ENCODE measurements around the gene VEGFB. TPM values are rescaled to one million over a fixed set of nuclear protein-coding genes. Genes with fewer than 3 reads are reported as not detected.

Gene VEGFB
- polyA plus RNA-seq, 3 donors: 0.40 to 5.6 TPM; not detected in 1

DNA sequence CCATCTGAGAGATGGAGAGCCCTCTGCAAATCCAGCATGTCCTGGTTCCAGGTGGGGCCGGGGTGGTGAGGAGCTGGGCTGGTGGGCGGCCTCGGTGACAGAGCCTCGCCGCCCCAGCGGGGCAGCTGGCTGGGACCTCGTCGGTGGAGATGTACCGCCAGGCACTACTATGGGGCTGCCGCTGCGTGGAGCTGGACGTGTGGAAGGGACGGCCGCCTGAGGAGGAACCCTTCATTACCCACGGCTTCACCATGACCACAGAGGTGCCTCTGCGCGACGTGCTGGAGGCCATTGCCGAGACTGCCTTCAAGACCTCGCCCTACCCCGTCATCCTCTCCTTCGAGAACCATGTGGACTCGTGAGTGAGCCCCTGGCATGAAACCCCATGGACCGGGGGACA is 24.0 kb downstream of the VEGFB start:
- Histone ChIP-seq H3K4me3 (replicated peaks in 1 of 3; ENCODE audit: low read depth in 2 of 3, low read length in 3 of 3) (no peak overlapping the region), H3K79me2 (ENCODE audit: insufficient read depth, low read length) (no peaks in the 10 kb centered on the region), H3K27ac (ENCODE audit: low read depth in 1 of 2, low read length in 2 of 2) (no peak overlapping the region), H3K9ac (ENCODE audit: insufficient read depth, low read length, poor library complexity, severe bottlenecking) (no peak overlapping the region), H4K20me1 (ENCODE audit: insufficient read depth, low read length) (peaks cover 21% of the 10 kb centered on the region), H3K36me3 (replicated peaks in 1 of 2; ENCODE audit: control insufficient read depth in 1 of 2, insufficient read depth in 2 of 2, low read length in 2 of 2) (peaks cover 80 to 89% of the 10 kb centered on the region in 2 donors), H3K4me1 (ENCODE audit: control insufficient read depth in 1 of 2, insufficient read depth in 2 of 2, low read length in 2 of 2) (peaks cover 3 to 6% of the 10 kb centered on the region in 2 donors), H3K9me3 (replicated peaks in 1 of 2; ENCODE audit: control insufficient read depth in 1 of 2, insufficient read depth in 1 of 2, low read length in 2 of 2) (no peaks in the 10 kb centered on the region), H3K4me2 (replicated peaks; ENCODE audit: extremely low read depth, low read length, poor library complexity, severe bottlenecking) (no peak overlapping the region), H3K27me3 (ENCODE audit: control insufficient read depth in 2 of 2, insufficient read depth in 2 of 2, low read length in 2 of 2) (no peaks in the 10 kb centered on the region), H2AFZ (ENCODE audit: insufficient read depth, low read depth, low read length, poor library complexity, severe bottlenecking) (no peak overlapping the region)
- no peak overlapping the region for H3K27ac Mint-ChIP-seq
- peaks cover 0 to 4% (median 0%) of the 10 kb centered on the region in 7 donors for H3K9me3 Mint-ChIP-seq
- peaks cover 0 to 1% (median 0%) of the 10 kb centered on the region in 3 donors for H3K27me3 Mint-ChIP-seq (ENCODE audit: low read depth in 3 of 3)
- TF ChIP-seq, protein P1, sequence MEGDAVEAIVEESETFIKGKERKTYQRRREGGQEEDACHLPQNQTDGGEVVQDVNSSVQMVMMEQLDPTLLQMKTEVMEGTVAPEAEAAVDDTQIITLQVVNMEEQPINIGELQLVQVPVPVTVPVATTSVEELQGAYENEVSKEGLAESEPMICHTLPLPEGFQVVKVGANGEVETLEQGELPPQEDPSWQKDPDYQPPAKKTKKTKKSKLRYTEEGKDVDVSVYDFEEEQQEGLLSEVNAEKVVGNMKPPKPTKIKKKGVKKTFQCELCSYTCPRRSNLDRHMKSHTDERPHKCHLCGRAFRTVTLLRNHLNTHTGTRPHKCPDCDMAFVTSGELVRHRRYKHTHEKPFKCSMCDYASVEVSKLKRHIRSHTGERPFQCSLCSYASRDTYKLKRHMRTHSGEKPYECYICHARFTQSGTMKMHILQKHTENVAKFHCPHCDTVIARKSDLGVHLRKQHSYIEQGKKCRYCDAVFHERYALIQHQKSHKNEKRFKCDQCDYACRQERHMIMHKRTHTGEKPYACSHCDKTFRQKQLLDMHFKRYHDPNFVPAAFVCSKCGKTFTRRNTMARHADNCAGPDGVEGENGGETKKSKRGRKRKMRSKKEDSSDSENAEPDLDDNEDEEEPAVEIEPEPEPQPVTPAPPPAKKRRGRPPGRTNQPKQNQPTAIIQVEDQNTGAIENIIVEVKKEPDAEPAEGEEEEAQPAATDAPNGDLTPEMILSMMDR (IDR thresholded peaks at IDR 0.05): no peak
- H3K4me3 Mint-ChIP-seq: no peak overlapping the region
- peaks cover 7% of the 10 kb centered on the region for H3K4me1 Mint-ChIP-seq
- 93% methylated on average over 18 of the region's 24 CpGs for WGBS (ENCODE audit: insufficient coverage)
- H3K36me3 Mint-ChIP-seq: peaks cover 61 to 87% of the 10 kb centered on the region in 2 donors
- intact Hi-C loops (cut with micrococcal nuclease): no loop called here
- no peak for DNase-seq

DNA sequence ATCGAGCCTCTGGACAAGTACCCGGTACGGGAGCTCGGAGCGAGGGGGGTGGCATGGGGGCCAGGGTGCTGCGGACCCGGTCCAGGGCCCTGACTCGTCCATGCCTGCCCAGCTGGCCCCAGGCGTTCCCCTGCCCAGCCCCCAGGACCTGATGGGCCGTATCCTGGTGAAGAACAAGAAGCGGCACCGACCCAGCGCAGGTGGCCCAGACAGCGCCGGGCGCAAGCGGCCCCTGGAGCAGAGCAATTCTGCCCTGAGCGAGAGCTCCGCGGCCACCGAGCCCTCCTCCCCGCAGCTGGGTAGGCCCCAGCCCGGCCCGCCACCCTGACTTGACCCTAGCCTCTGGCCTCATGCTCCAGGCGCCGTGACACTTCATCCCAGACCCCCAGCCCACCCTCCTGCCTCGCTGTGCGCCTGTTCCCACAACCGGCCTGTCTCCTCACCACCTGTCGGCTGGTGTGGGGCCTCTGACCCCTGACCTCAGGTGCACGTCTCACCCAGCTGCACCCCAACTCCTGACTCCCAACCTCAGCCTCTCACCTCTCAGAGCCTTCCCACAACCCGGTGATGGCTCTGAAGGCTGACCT is 24.7 kb downstream of the VEGFB start:
- Mint-ChIP-seq H3K9me3 (peaks cover 0 to 4% (median 0%) of the 10 kb centered on the region in 7 donors), H3K27me3 (ENCODE audit: low read depth in 3 of 3) (peaks cover 0 to 1% (median 0%) of the 10 kb centered on the region in 3 donors), H3K4me3 (no peak overlapping the region), H3K27ac (no peak overlapping the region), H3K4me1 (peaks cover under 1% of the 10 kb centered on the region), H3K36me3 (peaks cover 64 to 90% of the 10 kb centered on the region in 2 donors)
- Histone ChIP-seq H2AFZ (ENCODE audit: insufficient read depth, low read depth, low read length, poor library complexity, severe bottlenecking) (no peak overlapping the region), H3K4me1 (ENCODE audit: control insufficient read depth in 1 of 2, insufficient read depth in 2 of 2, low read length in 2 of 2) (no peaks in the 10 kb centered on the region), H3K9me3 (replicated peaks in 1 of 2; ENCODE audit: control insufficient read depth in 1 of 2, insufficient read depth in 1 of 2, low read length in 2 of 2) (no peaks in the 10 kb centered on the region), H3K27me3 (ENCODE audit: control insufficient read depth in 2 of 2, insufficient read depth in 2 of 2, low read length in 2 of 2) (no peaks in the 10 kb centered on the region), H3K4me2 (replicated peaks; ENCODE audit: extremely low read depth, low read length, poor library complexity, severe bottlenecking) (no peak overlapping the region), H3K4me3 (replicated peaks in 1 of 3; ENCODE audit: low read depth in 2 of 3, low read length in 3 of 3) (no peak overlapping the region), H3K79me2 (ENCODE audit: insufficient read depth, low read length) (no peaks in the 10 kb centered on the region), H3K9ac (ENCODE audit: insufficient read depth, low read length, poor library complexity, severe bottlenecking) (no peak overlapping the region), H3K27ac (ENCODE audit: low read depth in 1 of 2, low read length in 2 of 2) (no peak overlapping the region), H3K36me3 (replicated peaks in 1 of 2; ENCODE audit: control insufficient read depth in 1 of 2, insufficient read depth in 2 of 2, low read length in 2 of 2) (peaks cover 87 to 96% of the 10 kb centered on the region in 2 donors), H4K20me1 (ENCODE audit: insufficient read depth, low read length) (peaks cover 14% of the 10 kb centered on the region)
- no peak for DNase-seq
- intact Hi-C loops (cut with micrococcal nuclease): no loop called here
- TF ChIP-seq, protein P1 (IDR thresholded peaks at IDR 0.05): no peak
- WGBS (ENCODE audit: insufficient coverage): 95% methylated on average over 32 of the region's 32 CpGs

Measured in CD14-positive monocyte (primary cell).